NCI-H2029 (cell line): ENCODE results near the gene HCFC1R1.

Experiments used
- DNase-seq: peaks from one replicate; lab custom pipeline; 2025; lab: John Stamatoyannopoulos, UW

Gene HCFC1R1

DNA sequence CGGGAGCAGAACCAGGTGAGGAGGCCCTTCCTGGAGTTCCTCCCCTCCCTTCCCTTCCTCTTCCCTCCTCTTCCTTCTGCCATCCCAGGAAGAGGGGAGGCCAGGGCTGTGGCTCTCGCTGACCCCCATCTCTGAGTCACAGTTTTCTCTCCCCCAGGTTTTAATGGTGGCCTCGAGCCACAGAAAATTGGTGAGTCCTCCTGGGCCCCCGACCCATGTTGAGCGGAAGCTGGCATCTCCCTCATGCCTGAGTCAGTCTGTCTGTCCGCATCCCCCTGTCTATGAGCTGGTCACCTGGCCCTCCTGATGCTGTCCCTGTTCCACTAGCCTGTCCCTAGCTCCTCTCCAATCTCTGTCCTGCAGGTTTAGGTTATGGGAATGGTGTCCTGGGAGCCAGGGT lies 23.8 kb downstream of the HCFC1R1 start:
- DNase-seq: no peak

DNA sequence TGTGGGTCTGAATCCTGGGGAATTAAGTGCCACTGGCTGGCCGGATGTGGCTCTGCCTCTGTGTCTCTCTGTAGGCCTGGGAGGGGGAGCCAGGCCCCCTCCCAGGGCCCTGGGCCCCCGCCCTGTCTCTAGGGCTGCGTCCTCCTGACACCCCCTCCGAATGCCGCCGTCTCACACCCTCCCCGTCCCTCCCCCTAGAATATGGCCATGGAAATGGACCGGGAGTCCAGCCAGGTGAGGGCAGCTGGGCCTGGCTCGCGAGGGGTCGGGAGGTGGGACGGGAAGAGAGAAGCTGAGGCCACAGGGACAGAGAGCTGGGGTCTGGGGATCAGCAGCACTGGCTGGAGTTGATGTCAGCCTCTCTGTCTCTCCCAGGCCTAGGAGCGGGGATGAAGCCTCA lies 27.4 kb downstream of the HCFC1R1 start:
- no peak for DNase-seq

DNA sequence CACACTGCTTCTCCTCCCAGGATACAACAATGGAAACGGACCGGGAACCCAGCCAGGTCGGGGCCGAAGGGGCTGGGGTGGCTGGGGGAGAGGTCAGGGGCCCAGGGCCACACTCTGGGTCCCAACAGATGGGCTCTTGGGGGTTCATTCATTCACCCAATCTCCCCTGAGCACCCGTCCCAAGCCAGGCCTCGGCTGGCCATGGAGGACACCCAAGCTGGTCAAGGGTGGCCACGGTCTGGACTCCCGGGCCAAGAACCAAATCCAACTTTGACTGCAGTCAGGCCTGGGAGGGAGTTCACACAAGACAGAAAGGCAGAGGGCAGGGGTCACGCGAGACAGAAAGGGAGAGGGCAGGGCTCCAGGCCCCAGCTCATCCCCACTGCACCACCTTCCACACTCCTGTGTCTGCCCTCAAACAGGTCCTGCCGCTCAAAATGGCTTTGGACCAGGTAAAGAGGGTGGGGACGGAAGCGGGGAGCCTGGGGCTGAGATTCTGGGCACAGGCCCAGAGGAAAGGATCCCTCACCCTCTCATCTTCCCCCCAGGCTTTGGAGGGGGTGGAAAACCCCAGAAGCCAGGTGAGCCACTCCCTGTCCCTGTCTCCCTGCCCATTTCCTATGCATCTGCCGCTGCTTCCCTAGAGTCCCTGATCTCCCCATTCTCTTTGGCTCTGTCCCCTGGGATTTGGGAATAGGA lies 31.2 kb downstream of the HCFC1R1 start:
- no peak for DNase-seq

DNA sequence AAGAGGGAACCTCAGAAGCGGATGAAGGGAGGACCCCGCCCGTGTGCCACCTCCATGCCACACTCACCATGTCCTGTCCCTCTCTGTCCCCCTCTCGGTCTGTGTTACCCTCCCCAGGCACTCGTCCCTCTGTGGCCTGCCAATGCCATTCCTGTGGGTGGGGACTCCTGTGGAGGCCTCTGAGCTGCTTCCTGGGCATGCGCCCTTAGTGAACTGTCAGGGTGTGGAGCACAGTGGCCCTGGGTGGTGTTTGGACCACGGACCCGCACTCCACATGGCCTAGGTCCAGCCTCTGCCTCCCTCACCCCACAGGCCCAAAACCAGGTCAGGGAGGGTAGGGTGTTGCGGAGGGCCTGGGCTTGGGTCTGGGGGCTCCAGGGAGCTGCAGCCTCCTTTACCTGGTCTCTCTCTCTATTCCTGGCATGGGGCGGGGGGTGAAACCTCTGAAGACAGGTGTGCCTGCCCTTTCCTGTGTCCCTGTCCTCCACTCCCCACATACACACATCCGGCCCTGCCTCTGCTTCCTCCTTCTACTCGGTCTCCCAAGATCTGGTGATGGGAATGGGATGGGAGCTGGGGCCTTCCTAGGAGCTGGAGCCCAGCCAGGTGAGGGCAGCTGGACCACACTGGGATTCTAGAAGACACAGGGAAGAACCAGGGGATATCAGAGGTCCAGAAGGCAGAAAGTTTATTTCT lies 32.0 kb downstream of the HCFC1R1 start:
- no peak for DNase-seq

DNA sequence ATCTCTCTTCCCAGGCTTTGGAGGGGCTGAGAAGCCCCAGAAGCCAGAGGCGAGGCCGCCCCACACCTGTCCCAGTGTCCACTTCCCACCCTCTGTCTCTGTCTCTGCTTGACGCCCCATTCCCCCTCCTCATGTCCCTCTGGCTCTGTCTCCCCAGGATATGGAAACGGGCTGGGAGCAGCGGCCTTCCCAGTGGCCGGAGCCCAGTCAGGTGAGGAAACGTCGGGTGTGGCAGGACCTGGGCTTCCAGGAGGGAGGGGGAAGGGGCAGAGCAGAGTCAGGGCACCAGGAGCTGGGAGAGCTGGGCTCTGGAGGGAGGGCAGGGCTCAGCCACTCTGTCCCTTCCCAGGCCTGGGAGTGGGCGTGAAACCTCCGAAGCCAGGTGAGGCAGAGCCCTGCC lies 32.9 kb downstream of the HCFC1R1 start:
- DNase-seq: no peak

DNA sequence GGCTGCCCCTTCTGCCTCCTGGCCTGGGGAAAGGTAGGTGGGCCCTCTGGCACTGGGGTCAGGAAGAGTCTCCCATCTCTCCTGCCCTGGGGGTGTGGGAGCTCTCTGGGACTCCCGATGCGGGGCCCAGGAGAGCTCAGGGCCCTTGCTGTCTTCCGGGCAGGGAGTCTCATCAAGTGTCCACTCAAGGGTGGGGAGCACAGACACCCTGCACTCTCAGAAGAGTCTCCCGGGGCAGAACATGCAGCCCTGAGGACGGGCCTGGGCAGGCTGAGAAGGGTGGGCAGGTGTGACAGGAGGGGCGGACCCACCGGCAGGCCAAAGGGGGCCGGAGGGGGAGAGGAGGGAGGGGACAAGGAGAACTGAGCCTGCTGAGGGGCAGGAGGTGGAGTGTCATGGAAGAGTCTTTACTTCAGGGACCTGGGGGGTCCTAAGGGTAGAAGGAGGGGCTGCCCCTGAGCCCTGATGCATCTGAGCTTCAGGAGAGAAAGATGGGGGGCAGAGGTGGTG lies 35.1 kb downstream of the HCFC1R1 start:
- no peak for DNase-seq

DNA sequence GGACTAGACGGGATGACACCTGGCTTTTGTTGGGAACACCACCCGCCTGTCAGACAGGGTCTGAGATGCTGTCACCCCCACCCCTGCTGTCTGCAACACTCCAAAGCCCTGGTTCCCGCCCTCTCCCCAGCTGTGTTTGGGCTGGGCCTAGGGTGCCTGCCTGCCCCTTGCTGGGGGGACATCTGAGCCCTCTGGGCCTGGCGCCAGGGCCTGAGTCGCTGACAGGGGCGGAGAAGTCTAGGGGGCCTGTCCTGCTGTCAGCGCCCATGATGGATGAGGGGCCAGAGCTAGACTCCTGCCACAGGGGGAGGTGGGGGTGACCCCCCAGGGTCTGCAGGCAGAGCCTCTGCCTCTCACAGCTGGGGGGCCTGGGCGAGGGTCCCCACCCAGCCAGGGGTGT lies 35.9 kb downstream of the HCFC1R1 start:
- no peak for DNase-seq

DNA sequence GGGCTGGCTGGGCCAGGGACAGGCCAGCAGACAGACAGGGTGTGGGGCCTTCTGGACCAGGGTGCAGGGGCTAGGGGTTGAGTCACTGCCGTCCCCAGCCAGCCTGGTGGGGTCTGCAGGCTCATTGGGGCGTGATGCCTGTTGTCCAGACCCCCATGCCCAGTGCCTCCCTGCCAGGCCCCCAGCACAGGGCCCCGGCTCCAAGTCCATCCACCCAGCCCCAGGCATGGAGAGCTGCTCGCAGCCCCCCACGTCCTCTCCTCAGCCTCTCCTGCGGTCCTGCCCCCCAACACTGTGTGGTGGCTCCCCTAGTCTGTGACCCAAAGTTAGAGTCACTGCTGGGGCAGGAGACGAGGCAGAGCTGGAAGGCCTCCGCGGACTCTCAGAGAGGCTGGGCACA lies 36.5 kb downstream of the HCFC1R1 start:
- DNase-seq: no peak

DNA sequence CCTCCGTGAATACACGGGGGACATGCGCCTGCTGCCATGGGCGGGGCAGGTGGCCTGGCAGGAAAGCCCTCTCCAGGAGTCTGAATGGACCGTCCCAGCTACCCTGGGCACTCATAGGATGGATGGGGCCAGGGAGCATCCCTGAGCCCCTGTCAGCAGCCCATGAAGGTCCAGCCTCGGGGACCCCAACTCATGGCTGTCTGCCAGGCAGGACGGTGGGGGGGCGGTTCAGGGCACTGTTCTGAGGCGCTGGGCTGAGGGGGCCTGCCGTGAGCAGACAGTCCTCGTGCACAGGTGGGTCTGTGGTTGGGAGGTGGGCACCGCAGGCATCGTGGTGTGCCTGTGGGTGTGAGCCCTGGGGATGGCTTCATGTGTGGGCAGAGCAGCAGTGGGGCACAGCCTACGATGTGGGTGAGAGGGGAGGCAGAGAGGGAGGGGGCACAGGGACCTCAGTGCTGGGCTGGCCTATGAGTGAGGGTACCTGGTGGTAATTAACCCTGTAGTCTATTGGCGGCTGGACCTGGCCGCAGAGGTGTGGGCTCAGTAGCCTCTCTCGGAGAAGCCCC lies 37.0 kb downstream of the HCFC1R1 start:
- no peak for DNase-seq

DNA sequence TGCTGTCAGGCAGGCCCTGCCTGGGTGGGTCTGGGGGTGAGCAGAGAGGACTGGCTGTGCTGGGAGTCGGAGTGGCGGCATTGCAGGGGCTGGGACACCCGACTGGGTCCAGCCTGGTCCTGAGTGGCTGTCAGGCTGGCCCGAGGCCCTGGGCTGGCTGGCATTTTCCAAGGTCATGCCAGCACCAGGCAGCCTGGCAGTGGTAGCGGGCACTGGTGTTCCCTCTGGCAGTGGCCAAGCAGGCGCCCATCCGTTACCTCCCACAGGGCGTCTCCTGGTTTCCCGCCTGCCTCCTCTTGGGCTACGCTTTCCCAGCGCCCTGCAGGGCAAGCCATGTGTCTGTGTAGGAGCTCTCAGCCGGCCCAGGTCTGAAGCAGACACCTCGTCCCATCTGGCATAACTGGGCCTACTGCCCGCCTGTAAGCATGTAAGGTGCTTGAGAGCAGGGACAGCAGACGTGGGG lies 37.8 kb downstream of the HCFC1R1 start:
- DNase-seq: peak; percentile 26

DNA sequence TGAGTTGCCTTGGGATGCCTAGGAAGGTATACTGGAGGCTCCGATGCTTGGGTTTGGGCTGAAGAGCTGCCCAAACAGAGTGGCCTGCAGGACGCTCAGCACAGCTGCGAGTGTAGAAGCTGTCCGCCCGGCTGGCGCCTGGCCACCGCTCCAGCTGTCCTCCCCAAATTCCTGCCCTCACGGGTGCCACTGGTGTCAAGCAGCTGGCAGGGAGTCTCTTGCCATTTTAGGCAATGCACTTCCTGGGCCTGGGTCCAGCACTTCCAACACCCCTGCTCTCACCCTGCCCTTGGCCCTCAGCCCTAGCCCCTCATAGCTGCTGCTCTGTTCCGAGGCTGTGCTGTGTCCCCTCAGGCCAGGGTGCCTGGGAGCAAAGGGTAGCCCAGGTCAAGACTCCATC lies 38.3 kb downstream of the HCFC1R1 start:
- DNase-seq: peak; percentile 17

DNA sequence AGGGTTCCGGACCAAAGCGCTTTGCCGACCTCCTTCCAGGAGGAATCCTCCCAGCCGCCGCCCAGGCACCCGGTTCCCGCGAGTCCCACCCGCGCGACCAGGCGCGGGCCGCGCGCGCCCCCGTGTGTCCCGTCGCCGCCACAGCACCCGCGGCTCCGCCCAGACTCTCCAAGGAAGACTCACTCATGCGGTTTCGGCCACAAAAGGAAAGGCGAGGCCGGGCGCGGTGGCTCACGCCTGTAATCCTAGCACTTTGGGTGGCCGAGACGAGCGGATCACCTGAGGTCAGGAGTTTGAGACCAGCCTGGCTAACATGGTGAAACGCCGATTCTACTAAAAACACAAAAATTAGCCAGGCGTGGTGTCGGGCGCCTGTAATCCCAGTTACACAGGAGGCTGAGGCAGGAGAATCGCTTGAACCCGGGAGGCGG lies 40.0 kb downstream of the HCFC1R1 start:
- DNase-seq: peak; percentile 66

DNA sequence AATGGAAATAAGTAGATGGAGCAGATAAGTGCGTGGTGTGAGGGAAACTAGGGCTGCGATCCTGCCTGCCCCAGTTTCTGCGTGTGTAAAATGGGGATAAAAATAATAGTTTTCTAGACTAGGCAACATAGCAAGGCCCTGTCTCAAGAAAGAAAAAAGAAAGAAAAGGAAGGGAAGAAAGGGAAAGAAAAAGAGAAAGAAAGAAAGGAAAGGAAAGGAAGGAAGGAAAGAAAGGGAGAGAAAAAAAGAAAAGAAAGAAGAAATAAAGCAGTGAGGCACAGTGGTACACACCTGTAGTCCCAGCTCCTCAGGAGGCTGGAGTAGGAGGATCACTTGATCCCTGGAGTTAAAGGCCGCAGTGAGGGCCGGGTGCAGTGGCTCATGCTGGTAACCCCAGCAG lies 41.3 kb downstream of the HCFC1R1 start:
- no peak for DNase-seq

DNA sequence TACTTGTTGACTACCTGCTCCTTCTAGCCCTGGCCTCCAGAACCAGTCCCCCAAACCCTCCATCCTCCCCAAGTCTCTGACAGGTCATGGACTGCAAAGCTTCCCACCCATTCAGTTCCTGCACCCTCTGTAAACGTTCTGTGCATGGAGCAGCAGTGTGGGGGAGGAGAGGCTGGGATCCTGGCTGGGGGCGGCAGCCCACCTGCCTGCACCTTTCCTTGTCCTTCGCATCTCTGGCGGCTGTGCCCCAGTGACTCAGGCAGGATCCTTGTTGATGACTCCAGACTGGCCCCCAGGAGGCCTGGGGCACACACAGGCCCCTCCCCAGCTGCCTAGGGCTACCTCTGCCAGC lies 41.9 kb downstream of the HCFC1R1 start:
- no peak for DNase-seq

DNA sequence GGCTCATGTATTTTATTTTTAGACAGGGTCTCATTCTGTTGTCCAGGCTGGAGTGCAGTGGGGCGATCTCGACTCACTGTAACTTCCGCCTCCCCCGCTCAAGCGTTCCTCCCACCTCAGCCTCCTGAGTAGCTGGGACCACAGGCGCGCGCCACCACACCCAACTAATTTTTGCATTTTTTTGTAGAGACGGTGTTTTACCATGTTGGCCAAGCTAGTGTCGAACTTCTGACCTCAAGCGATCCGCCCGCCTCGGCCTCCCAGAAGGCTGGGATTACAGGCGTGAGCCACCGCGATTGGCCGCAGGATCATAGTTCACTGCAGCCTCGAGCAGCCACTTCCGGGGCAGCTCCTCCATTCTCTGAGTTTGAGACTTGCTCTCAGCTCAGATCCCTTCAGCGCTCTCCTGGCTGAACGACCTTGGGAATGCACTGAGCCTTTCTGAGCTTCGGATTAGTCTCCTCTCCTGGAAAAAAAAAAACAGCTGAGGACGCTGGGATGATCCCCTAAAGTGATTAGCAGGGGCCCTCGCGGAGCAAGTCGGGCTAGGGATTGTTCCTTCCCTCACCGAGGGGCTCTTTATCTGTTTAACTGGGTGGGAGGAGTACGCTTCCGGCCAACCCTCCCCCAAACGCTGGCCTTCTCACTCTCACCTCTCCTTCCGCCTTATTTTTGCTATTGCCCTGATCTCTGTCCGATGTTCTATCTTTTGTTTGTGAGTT lies 42.4 kb downstream of the HCFC1R1 start:
- DNase-seq: no peak

DNA sequence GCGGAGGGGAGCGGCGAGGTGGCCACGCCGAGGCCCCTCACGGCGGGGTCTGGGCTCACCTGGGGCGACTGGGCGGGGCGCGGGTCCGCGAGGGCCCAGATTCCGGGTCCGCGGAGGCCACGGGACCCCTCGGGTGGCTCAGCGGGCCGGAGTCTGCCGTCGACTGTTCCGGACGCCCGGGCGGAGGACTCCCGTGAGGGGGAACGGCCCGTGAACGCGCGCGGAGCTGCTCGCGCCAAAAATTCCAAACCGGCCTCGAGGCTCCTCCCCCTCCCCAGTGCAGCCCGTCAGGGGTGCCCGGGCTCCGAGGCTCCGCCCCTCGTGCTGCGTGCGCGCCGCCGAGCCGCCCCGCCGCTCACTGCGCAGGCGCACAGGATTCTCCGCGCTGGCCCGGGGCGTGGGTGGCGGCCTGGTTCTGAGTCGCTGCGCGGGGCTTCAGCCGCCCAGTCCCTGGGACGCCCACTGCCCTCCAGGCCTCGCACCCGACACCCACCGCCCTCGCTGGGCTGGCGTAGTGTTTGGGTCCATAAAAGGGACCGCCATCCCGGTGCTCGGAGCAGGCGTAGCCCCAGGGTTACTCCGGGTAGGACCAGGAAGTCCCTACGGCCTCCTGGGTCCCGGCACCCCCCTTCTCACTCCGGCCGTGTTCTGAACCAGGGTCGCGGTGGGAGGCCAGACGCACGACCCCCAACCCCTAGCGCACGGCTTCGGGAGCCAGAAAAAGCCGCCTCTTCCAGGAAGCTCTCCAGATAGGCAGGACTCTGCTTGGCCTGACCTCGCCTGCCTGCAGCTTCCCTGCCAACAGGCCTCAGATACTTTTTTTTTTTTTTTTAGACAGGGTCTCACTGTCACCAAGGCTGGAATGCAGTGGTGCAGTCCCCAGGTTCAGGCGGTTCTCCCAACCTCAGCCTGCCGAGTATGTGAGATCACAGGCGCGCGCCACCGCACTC lies 43.2 kb downstream of the HCFC1R1 start, which contains the start of gene PKMYT1:
PKMYT1 (minus strand) TSS at position 220 of the 950 bp plus-strand sequence. CDS start 789 bp downstream, outside the sequence.
- peak; percentile 76 for DNase-seq

DNA sequence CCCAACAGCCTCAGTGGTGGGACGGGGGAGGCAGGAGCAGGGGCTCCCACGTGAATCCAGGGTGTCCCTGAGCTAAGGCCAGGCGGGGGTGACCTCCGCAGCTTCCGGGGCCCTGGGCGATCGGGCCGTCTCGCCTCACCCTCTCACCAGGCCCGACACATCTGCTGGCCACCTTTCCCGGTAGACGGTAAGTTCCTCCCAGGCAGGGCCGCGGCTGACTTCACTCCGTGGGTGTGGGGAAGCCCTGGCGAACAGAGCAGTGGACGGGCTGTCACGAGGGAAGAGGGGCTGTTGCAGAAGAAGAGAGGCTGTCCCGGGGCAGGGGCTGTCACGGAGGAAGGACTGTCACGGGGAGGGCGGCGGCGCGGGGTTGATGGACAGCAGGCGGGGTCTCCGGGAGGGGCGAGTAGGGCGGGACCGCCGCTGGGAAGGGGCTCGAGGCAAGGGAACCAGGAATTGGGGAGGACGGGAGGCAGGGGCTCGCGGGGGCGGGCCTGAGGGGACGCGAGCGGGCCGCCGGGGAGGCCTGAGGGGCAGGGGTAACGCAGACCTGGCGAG lies 44.0 kb downstream of the HCFC1R1 start:
- DNase-seq: no peak

DNA sequence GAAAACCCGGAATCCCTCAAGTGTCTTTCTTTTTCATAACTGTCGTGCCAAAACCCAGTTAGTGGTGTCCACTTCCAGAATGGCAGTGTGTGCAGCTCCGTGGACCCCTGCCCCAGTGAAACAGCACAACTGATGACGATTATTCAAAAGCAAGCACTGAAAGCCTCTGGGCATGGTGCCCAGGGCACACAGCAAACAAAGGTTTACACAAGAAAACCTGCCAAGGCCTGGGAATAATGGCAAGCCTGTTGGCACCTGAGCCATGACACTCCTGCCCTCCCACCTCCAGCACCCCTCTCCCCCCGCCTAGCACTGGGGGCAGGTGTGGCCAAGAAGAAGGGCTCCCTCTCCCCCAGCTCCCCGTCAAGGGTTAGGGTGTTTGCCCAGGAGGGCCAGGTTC lies 46.3 kb downstream of the HCFC1R1 start:
- DNase-seq: peak; percentile 94

DNA sequence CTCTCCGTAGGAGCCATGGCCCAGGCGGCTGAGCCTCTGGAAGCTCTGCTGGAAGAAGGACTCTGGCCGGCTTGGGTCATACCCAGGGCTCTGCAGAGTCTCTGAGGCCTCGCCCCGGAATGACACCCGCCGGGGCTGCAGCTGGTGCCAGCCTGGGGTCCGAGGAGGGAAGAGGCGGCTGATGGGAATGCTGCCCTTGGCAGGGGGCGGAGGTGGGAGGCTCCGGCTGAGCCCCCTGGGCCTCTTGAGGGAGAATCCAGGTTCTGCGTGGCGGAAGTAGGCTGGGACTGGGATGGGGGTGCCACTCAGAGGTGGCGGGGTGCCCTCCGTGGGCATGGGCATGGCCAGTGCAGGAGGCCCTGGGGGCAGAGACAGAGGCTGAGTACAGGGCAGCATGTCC lies 47.1 kb downstream of the HCFC1R1 start:
- DNase-seq: no peak

DNA sequence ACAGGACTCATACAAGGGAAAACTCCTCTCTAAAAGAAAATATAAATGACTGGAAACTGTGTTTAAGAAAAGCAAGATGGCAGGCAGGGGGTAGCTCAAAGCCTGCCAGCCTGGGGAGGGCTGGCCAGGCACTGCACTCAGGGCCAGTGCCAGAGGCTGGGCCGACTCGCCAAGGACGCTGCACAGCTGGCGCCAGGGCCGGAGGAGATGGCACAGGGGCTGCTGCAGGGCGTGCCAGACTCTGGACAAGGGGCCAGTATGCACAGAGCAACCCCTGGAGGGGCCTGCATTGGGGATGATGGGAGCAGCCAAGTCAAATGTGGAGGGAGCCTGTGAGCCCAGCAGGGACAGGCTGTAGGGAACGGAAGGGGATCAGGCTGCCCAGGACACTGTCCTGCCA lies 47.5 kb downstream of the HCFC1R1 start:
- no peak for DNase-seq
